GM23338 (cell line): ENCODE data around the gene INPPL1. TPM values are rescaled to one million over a fixed set of nuclear protein-coding genes. Genes with fewer than 3 reads are reported as not detected.

Experiments
- ATAC-seq: fragments of 200-7000 bp; cut with Tn5 transposase; 3 replicates; pipeline ENCODE4 v1.9.1; 2020
- DNase-seq: peaks from one replicate; pipeline ENCODE4 v3.0.0-alpha.2; 2015; ENCODE audit warnings: low spot score
- H2AFZ ChIP-seq: fragments of 200-600 bp; sonication (generic); 2 replicates; pipeline ENCODE4 v1.8.0; 2016; ENCODE audit warnings: antibody characterized with exemption, mild to moderate bottlenecking, moderate library complexity
- H3F3A ChIP-seq: fragments of 200-600 bp; sonication (generic); replicated peaks from 2 replicates; pipeline ENCODE4 v1.8.0; 2017; ENCODE audit warnings: antibody characterized with exemption, mixed run types, low read depth
- H3K27ac ChIP-seq: fragments of 200-600 bp; sonication (generic); 2 replicates; pipeline ENCODE4 v1.6.1; 2016; ENCODE audit warnings: low read depth
- H3K27me3 ChIP-seq: fragments of 200-600 bp; sonication (generic); 2 replicates; pipeline ENCODE4 v1.8.0; 2016; ENCODE audit warnings: mild to moderate bottlenecking, mixed run types, moderate library complexity; ENCODE audit not compliant: insufficient read depth
- H3K36me3 ChIP-seq: fragments of 200-600 bp; sonication (generic); 2 replicates; pipeline ENCODE4 v1.8.0; 2016; ENCODE audit warnings: mild to moderate bottlenecking; ENCODE audit not compliant: insufficient read depth
- H3K4me1 ChIP-seq: fragments of 200-600 bp; sonication (generic); 2 replicates; pipeline ENCODE4 v1.8.0; 2016; ENCODE audit warnings: mild to moderate bottlenecking, moderate library complexity; ENCODE audit not compliant: insufficient read depth
- H3K4me2 ChIP-seq: fragments of 200-600 bp; sonication (generic); 2 replicates; pipeline ENCODE4 v1.7.1; 2017; ENCODE audit warnings: mixed run types
- H3K4me3 ChIP-seq: fragments of 200-600 bp; sonication (generic); 2 replicates; pipeline ENCODE4 v1.6.1; 2016; ENCODE audit warnings: mixed run types
- H3K79me2 ChIP-seq: fragments of 200-600 bp; sonication (generic); replicated peaks from 2 replicates; pipeline ENCODE4 v1.8.0; 2017; ENCODE audit warnings: mild to moderate bottlenecking; ENCODE audit not compliant: insufficient read depth
- H3K9me2 ChIP-seq: fragments of 200-600 bp; sonication (generic); 2 replicates; pipeline ENCODE4 v1.8.0; 2017; ENCODE audit not compliant: insufficient read depth
- H4K20me1 ChIP-seq: fragments of 200-600 bp; sonication (generic); replicated peaks from 2 replicates; pipeline ENCODE4 v1.8.0; 2017; ENCODE audit warnings: mild to moderate bottlenecking; ENCODE audit not compliant: insufficient read depth
- H3K27ac Mint-ChIP-seq: 2 replicates; pipeline ENCODE4 v1.8.0; 2020; ENCODE audit warnings: inconsistent platforms, mild to moderate bottlenecking, moderate library complexity, mixed read lengths
- H3K27me3 Mint-ChIP-seq: 3 replicates; pipeline ENCODE4 v1.8.0; 2022; ENCODE audit warnings: low read depth, mild to moderate bottlenecking, moderate library complexity, mixed read lengths, inconsistent platforms; ENCODE audit not compliant: insufficient read depth, poor library complexity
- H3K36me3 Mint-ChIP-seq: 3 replicates; pipeline ENCODE4 v1.8.0; 2021; ENCODE audit warnings: low read depth, mild to moderate bottlenecking, inconsistent platforms, moderate library complexity, mixed read lengths
- H3K4me1 Mint-ChIP-seq: 3 replicates; pipeline ENCODE4 v1.8.0; 2020; ENCODE audit warnings: mild to moderate bottlenecking, inconsistent platforms, mixed read lengths
- H3K4me3 Mint-ChIP-seq: 3 replicates; pipeline ENCODE4 v1.8.0; 2021; ENCODE audit warnings: moderate library complexity, mild to moderate bottlenecking, inconsistent platforms, mixed read lengths
- H3K9me3 Mint-ChIP-seq: 3 replicates; pipeline ENCODE4 v1.8.0; 2020; ENCODE audit warnings: moderate library complexity, mild to moderate bottlenecking, inconsistent platforms, mixed read lengths
- CTCF ChIP-seq, 2 experiments: fragments of 200-600 bp in 1 of 2; sonication (generic) in 1 of 2; conservative IDR thresholded peaks; 2 replicates each; pipeline versions ENCODE4 v1.5.1 to v1.6.1; 2016 to 2017; ENCODE audit warnings: antibody characterized with exemption in 2 of 2, low read depth in 2 of 2, mild to moderate bottlenecking in 2 of 2, moderate library complexity in 1 of 2
- ETS1 ChIP-seq: IDR thresholded peaks from 2 replicates; pipeline ENCODE4 v1.6.1; 2016; ENCODE audit warnings: antibody characterized with exemption
- EZH2 ChIP-seq: fragments of 200-600 bp; sonication (generic); IDR thresholded peaks from one replicate; pipeline ENCODE4 v1.8.0; 2017; ENCODE audit warnings: antibody characterized with exemption, mild to moderate bottlenecking, low read depth; ENCODE audit not compliant: unreplicated experiment
- EZH2phosphoT487 ChIP-seq: fragments of 200-600 bp; sonication (generic); IDR thresholded peaks from one replicate; pipeline ENCODE4 v1.8.1; 2018; ENCODE audit warnings: antibody characterized with exemption; ENCODE audit not compliant: unreplicated experiment
- JUNB ChIP-seq: IDR thresholded peaks from one replicate; pipeline ENCODE4 v1.6.1; 2016; ENCODE audit warnings: antibody characterized with exemption; ENCODE audit not compliant: unreplicated experiment
- NANOG ChIP-seq: IDR thresholded peaks from 2 replicates; pipeline ENCODE4 v1.6.1; 2016; ENCODE audit warnings: antibody characterized with exemption, borderline replicate concordance
- POLR2AphosphoS5 ChIP-seq: IDR thresholded peaks from 2 replicates; pipeline ENCODE4 v1.6.1; 2016; ENCODE audit warnings: antibody characterized with exemption, low read depth
- STAT1 ChIP-seq: IDR thresholded peaks from one replicate; pipeline ENCODE4 v1.6.1; 2016; ENCODE audit warnings: antibody characterized with exemption; ENCODE audit not compliant: unreplicated experiment
- ZNF331 ChIP-seq: fragments of 250-450 bp; sonication (Bioruptor Pico); IDR thresholded peaks from 2 replicates; pipeline ENCODE4 v1.5.0; 2020; ENCODE audit warnings: low read depth, mild to moderate bottlenecking, moderate library complexity
- polyA plus RNA-seq: library from polyadenylated mRNA; unstranded; fragments of >200 nt; fragmentation: Nextera tagmentation; extraction: Ambion mirVana; gene quantifications from 2 replicates; pipeline ENCODE4 v1.2.1, GENCODE V29; 2016
- total RNA-seq: library from RNA; depleted of rRNA; stranded (reverse); fragments of >200 nt; shearing (Covaris generic); gene quantifications from 2 replicates; pipeline ENCODE4 v1.2.3, GENCODE V29; 2014
- TF ChIP-seq, protein P1 (sequence below): IDR thresholded peaks from one replicate; pipeline ENCODE4 v1.6.1; 2018; ENCODE audit warnings: antibody characterized with exemption; ENCODE audit not compliant: unreplicated experiment

INPPL1 gene
- total and polyA plus RNA-seq, 2 experiments from 2014 or later: 21.5 to 54.7 TPM

DNA sequence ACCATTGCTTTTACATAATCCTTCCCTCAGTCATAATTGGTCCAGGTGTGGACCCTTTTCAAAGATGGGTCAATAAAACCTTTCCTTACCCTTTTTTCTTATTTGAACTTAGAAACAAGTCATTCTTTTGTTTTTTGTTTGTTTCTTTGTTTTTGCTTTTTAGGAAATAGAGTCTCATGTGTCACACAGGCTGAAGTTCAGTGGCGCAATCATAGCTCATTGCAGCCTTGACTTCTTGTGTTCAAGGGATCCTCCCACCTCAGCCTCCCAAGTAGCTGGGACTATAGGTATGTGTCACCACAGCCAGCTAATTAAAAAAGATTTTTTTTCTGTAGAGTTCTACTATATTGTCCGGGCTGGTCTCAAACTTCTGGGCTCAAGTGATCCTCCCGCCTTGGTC is 28.8 kb downstream of the INPPL1 start:
- Mint-ChIP-seq H3K27me3 (peaks cover 1% of the 10 kb centered on the region), H3K9me3 (peaks cover 13% of the 10 kb centered on the region), H3K36me3 (0 out of 3 replicates have a peak, but pooled peaks cover 6% of the 10 kb centered on the region), H3K4me3 (no peak overlapping the region), H3K27ac (no peak overlapping the region), H3K4me1 (peaks cover 2% of the 10 kb centered on the region; the same call in 2 of the 3 replicates)
- TF ChIP-seq ETS1: no peak
- no peak for TF ChIP-seq CTCF (conservative IDR thresholded peaks at IDR 0.05; ENCODE audit: low read depth in 2 of 2)
- TF ChIP-seq, protein P1, sequence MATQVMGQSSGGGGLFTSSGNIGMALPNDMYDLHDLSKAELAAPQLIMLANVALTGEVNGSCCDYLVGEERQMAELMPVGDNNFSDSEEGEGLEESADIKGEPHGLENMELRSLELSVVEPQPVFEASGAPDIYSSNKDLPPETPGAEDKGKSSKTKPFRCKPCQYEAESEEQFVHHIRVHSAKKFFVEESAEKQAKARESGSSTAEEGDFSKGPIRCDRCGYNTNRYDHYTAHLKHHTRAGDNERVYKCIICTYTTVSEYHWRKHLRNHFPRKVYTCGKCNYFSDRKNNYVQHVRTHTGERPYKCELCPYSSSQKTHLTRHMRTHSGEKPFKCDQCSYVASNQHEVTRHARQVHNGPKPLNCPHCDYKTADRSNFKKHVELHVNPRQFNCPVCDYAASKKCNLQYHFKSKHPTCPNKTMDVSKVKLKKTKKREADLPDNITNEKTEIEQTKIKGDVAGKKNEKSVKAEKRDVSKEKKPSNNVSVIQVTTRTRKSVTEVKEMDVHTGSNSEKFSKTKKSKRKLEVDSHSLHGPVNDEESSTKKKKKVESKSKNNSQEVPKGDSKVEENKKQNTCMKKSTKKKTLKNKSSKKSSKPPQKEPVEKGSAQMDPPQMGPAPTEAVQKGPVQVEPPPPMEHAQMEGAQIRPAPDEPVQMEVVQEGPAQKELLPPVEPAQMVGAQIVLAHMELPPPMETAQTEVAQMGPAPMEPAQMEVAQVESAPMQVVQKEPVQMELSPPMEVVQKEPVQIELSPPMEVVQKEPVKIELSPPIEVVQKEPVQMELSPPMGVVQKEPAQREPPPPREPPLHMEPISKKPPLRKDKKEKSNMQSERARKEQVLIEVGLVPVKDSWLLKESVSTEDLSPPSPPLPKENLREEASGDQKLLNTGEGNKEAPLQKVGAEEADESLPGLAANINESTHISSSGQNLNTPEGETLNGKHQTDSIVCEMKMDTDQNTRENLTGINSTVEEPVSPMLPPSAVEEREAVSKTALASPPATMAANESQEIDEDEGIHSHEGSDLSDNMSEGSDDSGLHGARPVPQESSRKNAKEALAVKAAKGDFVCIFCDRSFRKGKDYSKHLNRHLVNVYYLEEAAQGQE: no peak
- TF ChIP-seq NANOG: no peak
- no peak for TF ChIP-seq ZNF331
- TF ChIP-seq JUNB: no peak
- TF ChIP-seq POLR2AphosphoS5: no peak
- no peak for TF ChIP-seq EZH2
- Histone ChIP-seq H3K9me2 (no peaks in the 10 kb centered on the region), H3K4me3 (no peak overlapping the region), H3K79me2 (no peaks in the 10 kb centered on the region), H3K27me3 (peaks cover 24% of the 10 kb centered on the region), H3K36me3 (no peaks in the 10 kb centered on the region), H2AFZ (no peak overlapping the region), H3F3A (no peaks in the 10 kb centered on the region), H3K4me1 (no peaks in the 10 kb centered on the region), H3K4me2 (no peak overlapping the region), H3K27ac (no peak overlapping the region), H4K20me1 (no peaks in the 10 kb centered on the region)
- no peak for DNase-seq
- no peak for ATAC-seq

GRCh38 chr11:72254299-72254993 is 29.9 kb downstream of the INPPL1 start:
- Histone ChIP-seq H3F3A (no peaks in the 10 kb centered on the region), H3K36me3 (no peaks in the 10 kb centered on the region), H3K79me2 (no peaks in the 10 kb centered on the region), H2AFZ (no peak overlapping the region), H3K4me2 (no peak overlapping the region), H3K27ac (no peak overlapping the region), H4K20me1 (no peaks in the 10 kb centered on the region), H3K4me3 (no peak overlapping the region), H3K27me3 (peaks cover 13% of the 10 kb centered on the region; the same call in 1 of the 2 replicates), H3K9me2 (no peaks in the 10 kb centered on the region), H3K4me1 (no peaks in the 10 kb centered on the region)
- DNase-seq (no peak), ATAC-seq (no peak)
- 0 out of 3 replicates have a peak, but pooled peaks cover 6% of the 10 kb centered on the region for H3K36me3 Mint-ChIP-seq
- no peaks in the 10 kb centered on the region for H3K4me1 Mint-ChIP-seq
- peaks cover 1% of the 10 kb centered on the region for H3K27me3 Mint-ChIP-seq
- H3K4me3 Mint-ChIP-seq: no peak overlapping the region
- peaks cover 13% of the 10 kb centered on the region for H3K9me3 Mint-ChIP-seq
- no peak overlapping the region for H3K27ac Mint-ChIP-seq
- TF ChIP-seq EZH2phosphoT487 (no peak), ZNF331 (no peak), ETS1 (no peak), STAT1 (no peak), JUNB (no peak), POLR2AphosphoS5 (no peak)
